Stimulated activated CD8-positive, alpha-beta memory T cell treated with anti-CD3 and anti-CD28 coated beads, Interleukin-15, amount 100 ng/mL, for 48 hours (primary cell): Measurements from ENCODE around the gene KLHDC1.
"Not testable (repeated sequence)": the region's sequence is repeated elsewhere in the genome, so short reads cannot be mapped to it uniquely, and the experiment has no call there.

ENCODE experiments used
- DNase-seq, 2 donors: peaks; one replicate each; pipeline ENCODE4 v3.0.0-alpha.2; 2020; ENCODE audit warnings: low read depth in 2 of 2

Gene KLHDC1

DNA sequence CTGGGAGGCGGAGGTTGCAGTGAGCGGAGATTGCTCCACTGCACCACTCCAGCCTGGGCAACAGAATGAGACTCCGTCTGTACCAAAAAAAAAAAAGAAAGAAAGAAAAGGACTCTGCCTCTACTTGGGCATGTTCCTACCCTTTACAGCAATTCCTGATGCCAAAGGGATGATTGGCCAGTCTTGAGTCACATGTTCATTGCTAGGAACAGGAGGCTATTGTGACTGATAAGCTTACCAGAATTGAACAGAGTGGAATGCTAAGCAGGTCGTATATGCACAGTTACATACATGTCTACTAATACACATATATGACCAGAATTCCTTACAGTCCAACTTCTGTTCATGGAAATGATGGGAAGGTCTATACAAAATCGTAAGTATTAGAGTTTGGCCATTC is 34.3 kb downstream of the KLHDC1 start:
- DNase-seq, result no peak

DNA sequence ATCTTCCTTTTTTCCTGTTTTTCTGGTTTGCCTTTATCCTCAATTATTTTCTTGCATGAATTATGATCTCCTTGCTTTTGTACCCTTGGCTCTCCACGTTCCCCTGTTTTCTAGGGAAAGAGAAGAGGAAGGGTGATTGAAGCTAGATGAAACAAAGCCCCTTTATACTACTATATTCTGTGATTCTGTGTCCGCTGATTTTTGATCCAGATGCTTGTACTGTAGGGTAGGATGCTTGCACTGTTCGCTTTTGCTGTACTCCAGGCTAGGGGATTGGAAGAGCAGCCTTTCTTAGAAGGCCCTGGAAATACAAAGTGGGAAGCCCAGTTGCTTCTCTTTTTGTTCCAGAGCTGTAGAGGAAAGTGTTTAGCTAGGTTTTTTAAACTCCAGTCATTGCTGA is 40.0 kb downstream of the KLHDC1 start:
- DNase-seq, result no peak

- DNase-seq, result no peak
These were observed 40.9 kb downstream of the KLHDC1 start for GRCh38 chr14:49733836-49734235.

GRCh38 chr14:49735669-49736068 is 42.7 kb downstream of the KLHDC1 start:
- not testable (repeated sequence) for DNase-seq

DNA sequence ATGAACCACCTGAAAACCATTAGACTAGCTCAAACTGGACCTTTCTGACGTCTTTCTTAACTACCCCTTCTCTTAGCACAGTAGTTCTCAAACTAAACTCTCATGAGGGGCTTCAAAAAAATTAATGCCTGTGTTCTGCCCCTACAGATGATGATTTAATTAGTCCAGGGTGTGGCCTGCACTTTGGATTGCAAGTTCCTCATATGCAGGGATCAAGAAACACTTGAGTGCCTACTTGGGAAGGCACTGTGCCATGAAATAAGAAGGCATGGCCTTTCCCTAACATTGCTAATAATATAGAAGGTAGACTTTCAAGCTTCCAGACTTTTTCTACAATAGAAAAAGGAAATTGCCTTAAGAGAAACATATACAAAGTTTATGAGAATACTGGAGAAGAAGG is 52.3 kb downstream of the KLHDC1 start:
- DNase-seq, result no peak

DNA sequence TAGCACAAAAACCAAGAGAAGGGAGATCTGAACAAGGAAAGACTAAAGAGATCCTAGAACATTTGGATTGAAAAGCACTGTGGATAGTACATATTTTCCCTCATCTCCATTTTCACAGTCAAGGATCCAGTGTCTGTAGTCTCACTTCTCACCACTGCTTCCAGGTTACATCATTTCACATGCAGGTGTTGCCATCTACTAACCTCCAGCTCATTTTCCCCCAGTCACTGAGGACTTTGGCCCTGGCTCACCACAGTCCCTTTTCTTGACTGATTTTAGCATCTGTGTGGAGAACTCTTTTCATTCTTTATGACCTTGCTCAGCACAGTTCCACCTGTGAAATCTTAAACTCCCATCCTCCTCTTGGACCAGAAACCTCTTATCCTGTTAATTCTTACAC is 53.6 kb downstream of the KLHDC1 start:
- DNase-seq, result not testable (repeated sequence)

GRCh38 chr14:49754570-49755097 is 61.7 kb downstream of the KLHDC1 start:
- DNase-seq, result no peak

DNA sequence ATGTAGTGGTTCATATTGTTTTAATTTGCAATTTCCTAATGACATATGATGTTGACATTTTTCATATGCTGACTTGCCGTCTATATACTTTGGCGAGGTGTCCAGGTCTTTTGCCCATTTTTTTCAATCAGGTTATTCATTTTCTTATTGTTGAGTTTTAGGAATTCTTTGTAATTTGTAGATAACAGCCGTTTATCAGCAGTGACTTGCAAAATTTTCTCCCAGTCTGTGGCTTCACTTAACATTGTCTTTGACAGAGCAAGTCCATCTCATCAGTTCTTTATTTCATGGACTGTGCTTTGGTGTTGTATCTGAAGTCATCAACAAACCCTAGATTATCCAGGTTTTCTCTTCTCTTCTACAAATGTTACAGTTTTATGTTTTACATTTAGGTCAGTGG is 62.5 kb downstream of the KLHDC1 start:
- no peak for DNase-seq

GRCh38 chr14:49761839-49762551 is 69.1 kb downstream of the KLHDC1 start:
- no peak for DNase-seq

GRCh38 chr14:49766839-49767238 is 73.9 kb downstream of the KLHDC1 start:
- no peak for DNase-seq

DNA sequence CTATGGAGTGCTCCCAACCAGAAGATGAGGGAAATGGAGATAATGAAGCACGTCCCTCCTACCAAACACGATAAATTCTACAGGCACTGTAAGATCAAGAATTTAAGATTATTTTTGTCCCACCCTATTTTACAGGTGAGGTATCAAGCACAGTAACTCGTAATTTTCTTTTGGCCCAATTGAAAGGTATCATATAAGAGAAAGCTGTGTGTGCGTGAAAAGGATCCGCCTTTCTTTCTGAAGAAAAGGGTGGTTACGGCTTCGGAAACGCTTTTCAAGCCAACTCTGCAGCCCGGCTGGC is 74.3 kb downstream of the KLHDC1 start:
- DNase-seq, result no peak

DNA sequence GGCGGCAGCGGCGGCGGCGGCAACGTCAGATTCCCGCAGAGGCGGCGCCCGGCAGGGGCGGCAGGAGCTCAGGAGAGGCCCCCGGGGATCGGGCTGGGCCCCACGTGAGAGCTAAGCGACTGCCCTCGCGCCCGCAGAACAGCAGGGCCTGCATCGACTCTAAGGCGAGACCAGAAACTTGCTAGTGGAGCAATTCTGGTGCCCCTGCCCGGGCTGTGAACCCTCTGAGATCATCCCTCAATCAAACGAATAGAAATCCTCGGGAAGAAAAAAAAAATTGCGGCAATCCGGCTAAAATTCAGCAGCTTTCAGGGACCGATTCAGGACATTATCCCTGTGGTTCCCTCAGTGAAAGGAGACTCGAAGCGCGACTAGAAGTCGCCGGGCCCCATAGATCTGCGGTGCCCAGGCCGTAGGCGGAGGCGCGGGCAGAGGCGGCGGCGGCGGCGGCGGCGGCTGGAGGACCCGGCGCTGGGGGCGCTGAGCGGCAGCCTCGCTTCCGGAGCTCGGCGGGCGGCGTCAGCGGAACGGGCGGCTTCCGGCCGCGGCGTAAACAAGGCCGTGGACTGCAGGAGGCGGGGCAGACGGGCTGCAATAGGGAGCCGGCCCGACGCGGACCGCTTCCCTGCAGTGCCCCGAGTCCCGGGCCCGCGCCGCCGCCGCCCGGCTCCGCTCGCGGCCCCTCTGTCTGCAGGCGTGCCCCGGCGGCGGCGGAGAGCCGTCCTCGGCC is 74.8 kb downstream of the KLHDC1 start, which contains the start of gene KLHDC2:
TSS of gene KLHDC2 (plus strand) at position 583 of the 730 bp plus-strand sequence. CDS start 316 bp downstream, outside the sequence.
- peak; percentile 87 to 88 for DNase-seq

DNA sequence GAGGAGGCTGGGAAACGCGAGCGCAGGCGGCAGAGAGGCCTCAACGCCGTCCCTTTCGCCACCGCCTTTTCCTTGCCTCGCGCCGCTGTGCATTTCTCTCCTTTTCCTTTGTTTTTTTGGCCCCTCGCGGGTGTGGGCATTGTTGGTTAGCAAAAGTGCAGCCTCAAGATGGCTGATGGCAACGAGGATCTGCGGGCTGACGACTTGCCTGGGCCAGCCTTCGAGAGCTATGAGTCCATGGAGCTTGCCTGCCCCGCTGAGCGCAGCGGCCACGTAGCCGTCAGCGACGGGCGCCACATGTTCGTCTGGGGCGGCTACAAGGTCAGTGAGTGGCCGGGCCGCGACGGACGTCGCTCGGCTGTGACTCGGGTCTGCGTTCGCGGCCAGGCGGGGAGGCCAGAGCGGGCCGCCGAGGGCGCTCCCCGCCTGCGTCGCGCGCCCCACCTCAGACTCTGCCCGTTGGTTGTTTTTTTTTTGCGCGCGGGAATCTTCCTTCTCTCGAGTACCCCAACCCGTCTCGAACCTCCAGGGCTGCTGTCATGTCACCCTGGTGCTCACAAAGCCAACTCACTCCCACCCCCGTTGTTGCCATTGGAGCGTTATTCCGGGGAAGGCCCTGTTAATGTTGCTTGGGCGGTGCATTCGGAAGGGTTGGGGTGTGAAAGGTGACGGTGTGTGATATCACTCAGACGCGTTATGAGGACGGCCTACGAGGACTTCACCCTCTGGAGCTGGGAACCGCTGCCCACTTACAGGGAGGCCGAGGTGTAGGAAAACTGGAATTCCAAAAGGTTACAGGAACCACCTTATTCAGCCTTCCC is 75.6 kb downstream of the KLHDC1 start:
- peak; percentile 52 to 72 for DNase-seq

GRCh38 chr14:49769171-49769570 is 76.3 kb downstream of the KLHDC1 start:
- no peak for DNase-seq

DNA sequence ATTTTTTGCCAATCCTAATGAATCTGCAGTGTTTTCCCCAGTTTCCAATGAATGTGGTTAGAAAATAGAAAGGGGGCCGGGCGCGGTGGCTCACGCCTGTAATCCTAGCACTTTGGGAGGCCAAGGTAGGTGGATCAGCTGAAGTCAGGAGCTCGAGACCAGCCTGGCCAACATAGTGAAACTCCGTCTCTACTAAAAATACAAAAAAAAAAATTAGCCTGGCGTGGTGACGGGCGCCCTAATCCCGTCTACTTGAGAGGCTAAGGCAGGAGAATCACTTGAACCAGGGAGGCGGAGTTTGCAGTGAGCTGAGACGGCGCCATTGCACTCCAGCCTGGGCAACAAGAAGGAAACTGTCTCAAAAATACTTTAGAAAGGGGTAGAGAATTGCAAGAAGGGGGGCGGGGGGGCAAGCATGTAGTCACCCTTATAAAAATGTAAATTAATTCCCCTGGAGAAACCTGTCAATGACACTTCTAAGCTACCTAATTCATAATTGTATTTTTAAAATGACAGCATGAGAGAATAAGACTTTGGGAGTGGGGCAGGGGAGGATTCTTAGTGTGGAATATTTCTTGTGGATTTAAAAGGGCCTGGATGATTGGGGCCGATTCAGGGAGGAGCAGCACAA is 76.8 kb downstream of the KLHDC1 start:
- DNase-seq, result no peak

DNA sequence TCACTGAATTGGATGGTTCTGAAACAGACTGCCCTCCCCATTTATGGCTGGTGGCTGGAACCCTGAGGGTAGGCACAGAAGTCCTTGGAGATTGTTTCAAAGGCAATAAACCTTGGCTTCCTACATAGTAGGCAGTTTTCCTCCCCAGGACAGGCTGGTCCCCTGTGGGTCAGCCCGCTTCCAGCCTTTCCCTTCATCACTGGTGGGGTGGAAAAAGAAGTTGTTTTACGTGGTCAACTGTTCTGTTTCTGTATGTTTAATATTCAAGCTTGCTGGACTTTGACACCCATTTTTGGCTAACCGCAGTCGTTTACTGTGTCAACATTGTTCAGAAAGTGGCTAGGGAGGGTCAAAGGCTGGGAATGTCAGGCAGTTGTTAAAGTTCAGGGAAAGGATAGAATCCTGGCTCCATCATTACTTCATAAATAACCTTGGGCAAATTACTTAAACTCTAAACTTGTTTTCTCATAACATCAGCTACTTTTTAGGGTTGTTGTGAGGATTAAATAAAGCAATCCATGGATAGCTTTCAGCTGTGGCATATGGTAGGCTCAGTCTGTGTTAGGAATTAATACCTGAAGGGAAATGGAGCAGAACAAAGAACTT is 77.4 kb downstream of the KLHDC1 start:
- no peak for DNase-seq

- DNase-seq, result not testable (repeated sequence)
These were observed 78.8 kb downstream of the KLHDC1 start for GRCh38 chr14:49771691-49772090.

GRCh38 chr14:49774106-49774505 is 81.2 kb downstream of the KLHDC1 start:
- DNase-seq, result no peak

DNA sequence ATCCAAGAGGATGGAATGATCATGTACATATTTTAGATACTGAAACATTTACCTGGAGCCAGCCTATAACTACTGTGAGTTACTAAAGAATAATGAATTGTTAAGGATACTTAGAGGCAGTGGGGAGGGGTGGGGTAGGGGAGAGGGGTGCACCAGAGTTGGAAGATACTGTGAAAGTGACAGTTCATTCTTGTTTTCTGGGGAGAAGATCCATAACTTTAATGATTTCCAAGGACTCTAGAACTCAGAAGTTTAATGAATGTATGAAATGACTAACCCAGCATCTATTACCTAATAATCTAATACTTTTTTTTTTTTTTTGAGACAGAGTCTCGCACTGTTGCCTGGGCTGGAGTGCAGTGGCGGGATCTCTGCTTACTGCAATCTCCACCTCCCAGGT is 85.5 kb downstream of the KLHDC1 start:
- DNase-seq, result no peak

- not testable (repeated sequence) for DNase-seq
These were observed 88.1 kb downstream of the KLHDC1 start for GRCh38 chr14:49781040-49781439.

DNA sequence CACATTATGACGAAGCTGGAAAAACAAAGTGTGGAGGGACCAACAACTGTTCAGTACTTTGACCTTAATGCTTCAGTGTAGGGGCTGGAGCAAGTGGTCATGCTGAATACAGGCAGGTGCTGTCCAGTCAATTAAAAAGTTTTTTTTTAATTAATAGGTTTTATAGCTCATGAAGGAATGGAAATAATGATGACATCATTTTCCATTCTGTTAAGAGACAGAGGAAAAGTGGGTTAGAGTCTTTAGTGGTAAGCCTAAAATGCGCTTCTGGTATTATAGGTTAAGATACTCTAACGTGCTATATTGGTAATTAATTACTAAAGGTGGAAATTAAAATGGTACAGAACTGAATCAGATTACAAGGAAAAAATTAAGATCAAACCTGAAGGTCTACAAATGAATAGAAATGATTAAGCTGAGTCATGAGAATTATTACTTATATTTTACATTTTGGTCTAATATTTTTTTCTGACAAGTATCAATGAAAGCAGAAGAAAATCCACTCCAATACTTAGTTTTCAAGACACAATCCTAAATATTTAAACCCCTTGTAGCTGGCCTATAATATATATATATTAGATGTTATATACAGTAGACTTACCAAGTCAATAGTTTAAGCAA is 90.6 kb downstream of the KLHDC1 start:
- DNase-seq, result no peak
